NCI-H2196 treated with DMSO at 0.1 percent for 48 hours (cell line): ENCODE results near the gene DCTN3.

Experiments
- DNase-seq: peaks from one replicate; lab custom pipeline; 2025; ENCODE audit not compliant: unreplicated experiment; lab: John Stamatoyannopoulos, UW

Gene DCTN3

GRCh38 chr9:34620061-34620994, at the start of gene DCTN3:
Gene DCTN3, minus strand, starts transcription at chr9:34620495. Its CDS starts 31 bp downstream, at chr9:34620464.
- peak; percentile 95 for DNase-seq

- DNase-seq, result peak; percentile 87
Measured at GRCh38 chr9:34665381-34666250, 45.3 kb upstream of the DCTN3 start.

- DNase-seq, result no peak
Measured at GRCh38 chr9:34665067-34665380, 44.7 kb upstream of the DCTN3 start.

- no peak for DNase-seq
Measured at GRCh38 chr9:34664281-34665066, 44.2 kb upstream of the DCTN3 start.

GRCh38 chr9:34663303-34663605, 43.0 kb upstream of the DCTN3 start:
- no peak for DNase-seq

- DNase-seq, result no peak
Measured at GRCh38 chr9:34662526-34663302, 42.4 kb upstream of the DCTN3 start, which contains the start of gene CCL27. Gene CCL27, minus strand, starts transcription at chr9:34662657. Its CDS starts 24 bp downstream, at chr9:34662633.

GRCh38 chr9:34659592-34660253, 39.4 kb upstream of the DCTN3 start:
- DNase-seq, result peak; percentile 81

- no peak for DNase-seq
Measured at GRCh38 chr9:34658461-34658860, 38.2 kb upstream of the DCTN3 start.

- DNase-seq, result no peak
Measured at GRCh38 chr9:34656992-34657391, 36.7 kb upstream of the DCTN3 start.

GRCh38 chr9:34655394-34655793, 35.1 kb upstream of the DCTN3 start:
- DNase-seq, result no peak

GRCh38 chr9:34654323-34655051, 34.2 kb upstream of the DCTN3 start:
- DNase-seq, result peak; percentile 35

GRCh38 chr9:34653151-34654072, 33.1 kb upstream of the DCTN3 start:
- DNase-seq, result no peak

- DNase-seq, result no peak
Measured at GRCh38 chr9:34652602-34653000, 32.3 kb upstream of the DCTN3 start.

- DNase-seq, result no peak
Measured at GRCh38 chr9:34651876-34652601, 31.7 kb upstream of the DCTN3 start, which contains the start of gene IL11RA. Gene IL11RA, plus strand, starts transcription at chr9:34652185. Its CDS starts 3,033 bp downstream, at chr9:34655218.

- no peak for DNase-seq
Measured at GRCh38 chr9:34651321-34651720, 31.0 kb upstream of the DCTN3 start.

GRCh38 chr9:34650816-34651215, 30.5 kb upstream of the DCTN3 start:
- DNase-seq, result no peak

GRCh38 chr9:34648673-34649072, 28.4 kb upstream of the DCTN3 start:
- DNase-seq, result no peak
